GM12878 (cell line): ENCODE measurements around the gene PRDM1.

Source experiments
- NR2C1 ChIP-seq: fragments of 450-650 bp; IDR thresholded peaks from 2 replicates; pipeline ENCODE4 v1.6.1; 2017; ENCODE audit warnings: antibody characterized with exemption, mild to moderate bottlenecking, moderate library complexity
- POLR2A ChIP-seq: IDR thresholded peaks from 2 replicates; pipeline ENCODE4 v1.6.1; 2011; ENCODE audit warnings: low read depth, mild to moderate bottlenecking, low read length

- TF ChIP-seq POLR2A: no peak
- no peak for TF ChIP-seq NR2C1
Measured at GRCh38 chr6:106119546-106119945, 33.4 kb downstream of the PRDM1 start.
